ENCODE measurements around the gene CLVS2.
A peak's percentile ranks its signal among the peaks of the same experiment; 100 is the strongest.

Gene CLVS2

DNA sequence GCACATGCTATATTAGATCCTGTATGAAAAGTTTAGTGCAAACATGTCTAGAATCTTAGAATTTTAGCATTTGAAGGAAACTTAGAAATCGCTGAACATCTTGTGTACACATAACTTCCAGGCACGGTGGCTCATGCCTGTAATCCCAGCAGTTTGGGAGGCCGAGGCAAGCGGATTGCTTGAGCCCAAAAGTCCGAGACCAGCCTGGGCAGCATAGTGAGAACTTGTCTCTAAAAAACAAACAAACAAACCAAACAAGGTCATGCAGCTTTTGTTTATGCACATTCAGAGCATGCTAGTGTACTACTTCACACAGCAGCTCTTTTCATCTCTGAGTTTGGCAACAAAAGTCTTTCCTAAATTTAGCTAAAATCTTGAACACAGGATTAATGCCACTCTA, 32.2 kb downstream of the CLVS2 start:
- Histone ChIP-seq H3K23ac (ENCODE audit: low read length) (no peak overlapping the region), H2BK120ac (ENCODE audit: low read depth, low read length) (no peak overlapping the region), H4K8ac (ENCODE audit: low read depth, low read length) (no peak overlapping the region), H3K27me3 (ENCODE audit: insufficient read depth, low read length, poor library complexity) (peaks cover 2% of the 10 kb centered on the region), H3K36me3 (ENCODE audit: control insufficient read depth, insufficient read depth, low read length) (no peaks in the 10 kb centered on the region), H3K79me2 (ENCODE audit: control insufficient read depth, insufficient read depth, low read length) (no peaks in the 10 kb centered on the region), H2BK15ac (replicated peaks; ENCODE audit: low read depth) (no peak overlapping the region), H3K4me3 (ENCODE audit: low read length) (no peak overlapping the region), H3K18ac (ENCODE audit: low read length) (no peak overlapping the region), H3K4me2 (ENCODE audit: low read length) (no peak overlapping the region), H3K4me1 (ENCODE audit: control insufficient read depth, low read depth, low read length) (no peaks in the 10 kb centered on the region), H2BK5ac (ENCODE audit: low read length) (no peak overlapping the region), H3K56ac (ENCODE audit: low read length) (no peak overlapping the region), H2AK5ac (ENCODE audit: low read length) (no peak overlapping the region), H3K4ac (ENCODE audit: low read depth, low read length) (no peak overlapping the region), H4K5ac (ENCODE audit: low read length) (no peak overlapping the region), H3K9ac (ENCODE audit: low read length) (no peak overlapping the region), H3K79me1 (ENCODE audit: low read length) (no peaks in the 10 kb centered on the region), H3K27ac (ENCODE audit: low read depth, low read length) (no peak overlapping the region)
- DNase-seq = no peak
- WGBS (ENCODE audit: extremely low coverage, insufficient coverage, low lambda C conversion rate) = no CpG with 5 or more reads among the region's 5 CpGs

DNA sequence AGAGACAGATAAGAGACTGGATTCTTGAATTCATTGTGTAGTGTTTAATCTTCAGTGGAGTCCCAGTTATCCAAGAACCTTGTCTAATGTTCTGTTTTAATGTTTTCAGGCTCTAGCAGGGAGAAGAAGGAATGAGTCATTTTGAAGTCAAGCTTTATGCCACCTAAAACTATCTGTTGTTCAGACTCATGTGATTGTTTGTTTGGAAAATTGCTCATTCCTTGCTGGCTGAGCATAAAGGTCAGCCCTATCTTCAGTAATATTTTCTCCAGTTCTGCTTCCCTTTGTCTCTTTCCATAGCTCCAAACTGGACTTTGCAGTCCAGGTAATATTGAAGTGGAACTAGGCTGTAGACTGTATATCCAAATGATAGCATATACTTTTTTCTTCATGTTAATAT, 34.2 kb downstream of the CLVS2 start:
- Histone ChIP-seq H3K27me3 (ENCODE audit: insufficient read depth, low read length, poor library complexity) (peaks cover 2% of the 10 kb centered on the region), H4K5ac (ENCODE audit: low read length) (no peak overlapping the region), H4K8ac (ENCODE audit: low read depth, low read length) (no peak overlapping the region), H3K36me3 (ENCODE audit: control insufficient read depth, insufficient read depth, low read length) (no peaks in the 10 kb centered on the region), H3K18ac (ENCODE audit: low read length) (no peak overlapping the region), H3K9ac (ENCODE audit: low read length) (no peak overlapping the region), H2BK15ac (replicated peaks; ENCODE audit: low read depth) (no peak overlapping the region), H3K79me2 (ENCODE audit: control insufficient read depth, insufficient read depth, low read length) (no peaks in the 10 kb centered on the region), H3K79me1 (ENCODE audit: low read length) (no peaks in the 10 kb centered on the region), H3K4me1 (ENCODE audit: control insufficient read depth, low read depth, low read length) (no peaks in the 10 kb centered on the region), H2AK5ac (ENCODE audit: low read length) (no peak overlapping the region), H3K4me2 (ENCODE audit: low read length) (no peak overlapping the region), H3K23ac (ENCODE audit: low read length) (no peak overlapping the region), H3K56ac (ENCODE audit: low read length) (no peak overlapping the region), H2BK5ac (ENCODE audit: low read length) (no peak overlapping the region), H3K4me3 (ENCODE audit: low read length) (no peak overlapping the region), H3K27ac (ENCODE audit: low read depth, low read length) (no peak overlapping the region), H3K4ac (ENCODE audit: low read depth, low read length) (no peak overlapping the region), H2BK120ac (ENCODE audit: low read depth, low read length) (no peak overlapping the region)
- no peak for DNase-seq

DNA sequence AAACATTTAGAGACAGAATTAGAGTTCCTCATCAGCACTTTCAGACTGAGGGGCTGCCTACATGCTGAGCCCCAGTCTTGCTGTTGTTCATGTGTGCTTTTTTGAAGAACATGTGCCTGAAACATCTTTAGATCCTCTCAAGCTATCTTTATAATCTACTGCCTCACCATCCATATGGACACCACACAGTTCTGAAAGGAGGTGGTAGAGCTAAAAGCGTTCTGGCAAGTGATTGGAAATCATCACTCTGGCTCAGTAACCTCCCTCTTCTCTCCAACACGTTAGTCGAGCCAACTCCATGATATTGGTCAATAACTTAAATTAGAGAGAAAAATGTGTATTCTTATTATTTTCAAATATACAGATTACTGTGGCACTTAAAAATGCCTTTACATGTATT, 40.6 kb downstream of the CLVS2 start:
- DNase-seq = no peak
- Histone ChIP-seq H2AK5ac (ENCODE audit: low read length) (no peak overlapping the region), H3K18ac (ENCODE audit: low read length) (no peak overlapping the region), H3K27me3 (ENCODE audit: insufficient read depth, low read length, poor library complexity) (no peaks in the 10 kb centered on the region), H3K4me2 (ENCODE audit: low read length) (no peak overlapping the region), H3K56ac (ENCODE audit: low read length) (no peak overlapping the region), H2BK5ac (ENCODE audit: low read length) (no peak overlapping the region), H3K23ac (ENCODE audit: low read length) (no peak overlapping the region), H3K9ac (ENCODE audit: low read length) (no peak overlapping the region), H2BK15ac (replicated peaks; ENCODE audit: low read depth) (no peak overlapping the region), H3K4me3 (ENCODE audit: low read length) (no peak overlapping the region), H4K8ac (ENCODE audit: low read depth, low read length) (no peak overlapping the region), H3K36me3 (ENCODE audit: control insufficient read depth, insufficient read depth, low read length) (no peaks in the 10 kb centered on the region), H4K5ac (ENCODE audit: low read length) (no peak overlapping the region), H2BK120ac (ENCODE audit: low read depth, low read length) (no peak overlapping the region), H3K79me2 (ENCODE audit: control insufficient read depth, insufficient read depth, low read length) (no peaks in the 10 kb centered on the region), H3K4ac (ENCODE audit: low read depth, low read length) (no peak overlapping the region), H3K4me1 (ENCODE audit: control insufficient read depth, low read depth, low read length) (no peaks in the 10 kb centered on the region), H3K27ac (ENCODE audit: low read depth, low read length) (no peak overlapping the region), H3K79me1 (ENCODE audit: low read length) (no peaks in the 10 kb centered on the region)
- WGBS (ENCODE audit: extremely low coverage, insufficient coverage, low lambda C conversion rate) = no CpG with 5 or more reads among the region's 3 CpGs

DNA sequence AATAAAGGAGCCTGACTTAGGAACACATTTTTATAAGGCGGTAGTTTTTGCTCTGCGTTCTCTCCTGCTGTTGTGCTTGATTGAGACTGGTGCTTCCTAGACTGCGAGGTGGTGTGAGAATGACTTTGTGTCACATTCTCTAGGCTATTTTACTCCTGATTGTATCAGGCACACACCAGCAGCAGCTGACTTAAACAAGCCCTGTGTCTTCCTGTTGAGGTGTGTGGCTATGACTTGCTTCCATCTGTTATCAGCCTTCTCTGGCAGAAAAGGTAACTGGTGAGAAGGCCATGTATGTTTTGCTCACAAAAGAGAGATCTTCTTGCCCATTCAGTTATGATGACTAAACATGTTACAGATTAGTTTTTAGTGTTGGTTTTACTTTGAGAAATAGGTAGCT, 43.4 kb downstream of the CLVS2 start:
- Histone ChIP-seq H2BK15ac (replicated peaks; ENCODE audit: low read depth) (no peak overlapping the region), H3K9ac (ENCODE audit: low read length) (no peak overlapping the region), H3K4me3 (ENCODE audit: low read length) (no peak overlapping the region), H3K27me3 (ENCODE audit: insufficient read depth, low read length, poor library complexity) (no peaks in the 10 kb centered on the region), H4K5ac (ENCODE audit: low read length) (no peak overlapping the region), H3K23ac (ENCODE audit: low read length) (no peak overlapping the region), H3K4ac (ENCODE audit: low read depth, low read length) (no peak overlapping the region), H3K56ac (ENCODE audit: low read length) (no peak overlapping the region), H3K36me3 (ENCODE audit: control insufficient read depth, insufficient read depth, low read length) (no peaks in the 10 kb centered on the region), H3K18ac (ENCODE audit: low read length) (no peak overlapping the region), H2AK5ac (ENCODE audit: low read length) (no peak overlapping the region), H3K79me1 (ENCODE audit: low read length) (no peaks in the 10 kb centered on the region), H3K79me2 (ENCODE audit: control insufficient read depth, insufficient read depth, low read length) (no peaks in the 10 kb centered on the region), H3K4me1 (ENCODE audit: control insufficient read depth, low read depth, low read length) (no peaks in the 10 kb centered on the region), H3K27ac (ENCODE audit: low read depth, low read length) (no peak overlapping the region), H2BK5ac (ENCODE audit: low read length) (no peak overlapping the region), H2BK120ac (ENCODE audit: low read depth, low read length) (no peak overlapping the region), H4K8ac (ENCODE audit: low read depth, low read length) (no peak overlapping the region), H3K4me2 (ENCODE audit: low read length) (no peak overlapping the region)
- DNase-seq = peak; percentile 43
- no CpG with 5 or more reads among the region's 3 CpGs for WGBS (ENCODE audit: extremely low coverage, insufficient coverage, low lambda C conversion rate)

DNA sequence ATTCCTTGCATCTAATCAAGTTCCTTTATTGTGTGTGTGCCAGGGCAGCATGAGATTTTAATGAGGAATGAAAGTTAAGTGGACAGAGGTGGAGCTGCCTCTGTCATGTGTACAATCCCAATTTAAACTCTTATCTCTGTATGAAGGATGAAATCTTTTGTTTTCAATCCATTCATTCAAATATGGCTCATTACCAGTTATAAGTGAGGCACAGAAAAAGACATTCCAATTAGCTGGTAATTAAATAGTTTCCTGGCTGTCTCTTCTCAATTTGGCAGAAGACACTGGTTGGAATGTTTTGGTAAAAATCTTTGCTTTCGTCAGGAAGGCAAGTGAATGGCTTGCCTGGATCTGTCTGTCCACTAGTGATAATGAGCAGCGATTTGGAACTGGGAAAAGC, 46.4 kb downstream of the CLVS2 start:
- no peak overlapping the region for H3K4ac ChIP-seq (ENCODE audit: low read depth, low read length)
- no peak overlapping the region for H4K8ac ChIP-seq (ENCODE audit: low read depth, low read length)
- no peak overlapping the region for H2AK5ac ChIP-seq (ENCODE audit: low read length)
- no peak for DNase-seq
- H3K56ac ChIP-seq (ENCODE audit: low read length) = no peak overlapping the region
- no peak overlapping the region for H3K4me3 ChIP-seq (ENCODE audit: low read length)
- H3K36me3 ChIP-seq (ENCODE audit: control insufficient read depth, insufficient read depth, low read length) = no peaks in the 10 kb centered on the region
- no peaks in the 10 kb centered on the region for H3K79me1 ChIP-seq (ENCODE audit: low read length)
- no peak overlapping the region for H4K5ac ChIP-seq (ENCODE audit: low read length)
- H3K27ac ChIP-seq (ENCODE audit: low read depth, low read length) = no peak overlapping the region
- H3K4me1 ChIP-seq (ENCODE audit: control insufficient read depth, low read depth, low read length) = peaks cover 8% of the 10 kb centered on the region
- no peak overlapping the region for H2BK15ac ChIP-seq (replicated peaks; ENCODE audit: low read depth)
- H3K4me2 ChIP-seq (ENCODE audit: low read length) = no peak overlapping the region
- no peaks in the 10 kb centered on the region for H3K79me2 ChIP-seq (ENCODE audit: control insufficient read depth, insufficient read depth, low read length)
- H2BK120ac ChIP-seq (ENCODE audit: low read depth, low read length) = no peak overlapping the region
- H3K23ac ChIP-seq (ENCODE audit: low read length) = no peak overlapping the region
- H2BK5ac ChIP-seq (ENCODE audit: low read length) = no peak overlapping the region
- WGBS (ENCODE audit: extremely low coverage, insufficient coverage, low lambda C conversion rate) = no CpG with 5 or more reads among the region's 2 CpGs
- H3K27me3 ChIP-seq (ENCODE audit: insufficient read depth, low read length, poor library complexity) = no peaks in the 10 kb centered on the region
- no peak overlapping the region for H3K9ac ChIP-seq (ENCODE audit: low read length)
- H3K18ac ChIP-seq (ENCODE audit: low read length) = no peak overlapping the region

DNA sequence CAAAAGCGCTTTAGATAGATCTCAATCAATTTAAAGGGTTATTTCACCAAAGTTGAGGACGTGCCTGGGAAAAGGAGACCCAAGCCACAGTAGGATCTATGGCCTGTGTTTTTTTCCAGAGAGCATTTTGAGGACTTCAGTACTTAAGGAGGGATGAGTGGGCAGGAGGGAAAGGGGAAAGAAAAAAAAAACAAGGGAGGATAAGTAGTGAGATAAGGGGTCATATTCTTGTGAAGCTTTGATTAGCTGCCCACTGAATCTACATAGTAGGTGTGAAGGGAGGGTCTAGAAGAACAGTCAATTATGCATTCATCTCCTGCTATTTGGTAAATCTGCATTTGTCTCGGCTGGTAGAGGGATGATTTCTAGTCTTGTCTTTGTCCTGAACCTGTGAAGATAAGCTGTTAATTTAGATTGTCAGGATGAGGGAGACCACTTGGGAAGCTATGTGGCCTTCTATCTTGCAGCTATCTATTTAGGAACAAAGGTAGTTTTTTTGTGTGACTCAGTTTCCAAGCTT, 48.4 kb downstream of the CLVS2 start:
- no peak overlapping the region for H3K4ac ChIP-seq (ENCODE audit: low read depth, low read length)
- no peak overlapping the region for H3K4me3 ChIP-seq (ENCODE audit: low read length)
- H2BK15ac ChIP-seq (replicated peaks; ENCODE audit: low read depth) = no peak overlapping the region
- no peaks in the 10 kb centered on the region for H3K27me3 ChIP-seq (ENCODE audit: insufficient read depth, low read length, poor library complexity)
- H3K56ac ChIP-seq (ENCODE audit: low read length) = no peak overlapping the region
- no peaks in the 10 kb centered on the region for H3K79me2 ChIP-seq (ENCODE audit: control insufficient read depth, insufficient read depth, low read length)
- H2BK120ac ChIP-seq (ENCODE audit: low read depth, low read length) = no peak overlapping the region
- H3K79me1 ChIP-seq (ENCODE audit: low read length) = no peaks in the 10 kb centered on the region
- H2BK5ac ChIP-seq (ENCODE audit: low read length) = no peak overlapping the region
- peaks cover 8% of the 10 kb centered on the region for H3K4me1 ChIP-seq (ENCODE audit: control insufficient read depth, low read depth, low read length)
- H3K4me2 ChIP-seq (ENCODE audit: low read length) = no peak overlapping the region
- H2AK5ac ChIP-seq (ENCODE audit: low read length) = no peak overlapping the region
- no peak overlapping the region for H3K27ac ChIP-seq (ENCODE audit: low read depth, low read length)
- no peak overlapping the region for H3K18ac ChIP-seq (ENCODE audit: low read length)
- H4K8ac ChIP-seq (ENCODE audit: low read depth, low read length) = no peak overlapping the region
- WGBS (ENCODE audit: extremely low coverage, insufficient coverage, low lambda C conversion rate) = no CpG with 5 or more reads among the region's 3 CpGs
- H3K23ac ChIP-seq (ENCODE audit: low read length) = no peak overlapping the region
- no peak overlapping the region for H3K9ac ChIP-seq (ENCODE audit: low read length)
- H3K36me3 ChIP-seq (ENCODE audit: control insufficient read depth, insufficient read depth, low read length) = no peaks in the 10 kb centered on the region
- no peak overlapping the region for H4K5ac ChIP-seq (ENCODE audit: low read length)
- DNase-seq = peak; percentile 93

Data from mesendoderm (in vitro differentiated cells).